CD14-positive monocyte (primary cell): ENCODE data around the gene UBAP2. TPM values are rescaled to one million over a fixed set of nuclear protein-coding genes. Genes with fewer than 3 reads are reported as not detected.
A peak's percentile ranks its signal among the peaks of the same experiment; 100 is the strongest.

Experiments used
- DNase-seq, 3 donors: peaks; one replicate each; pipeline ENCODE4 v3.0.0-alpha.2; 2011 to 2022
- H2AFZ ChIP-seq: 2 replicates; pipeline ENCODE4 v1.6.0; 2012; ENCODE audit warnings: mild to moderate bottlenecking, low read depth, low read length, inconsistent platforms; ENCODE audit not compliant: insufficient read depth, poor library complexity, severe bottlenecking
- H3K27ac ChIP-seq, 2 donors: 1 replicate in 1 of 2; 2 replicates in 1 of 2; pipeline ENCODE4 v1.5.1; 2012 to 2013; ENCODE audit warnings: low read length in 2 of 2, control low read depth in 1 of 2, inconsistent platforms in 1 of 2, low read depth in 1 of 2, mild to moderate bottlenecking in 1 of 2
- H3K27me3 ChIP-seq, 2 donors: one replicate each; pipeline versions ENCODE4 v1.6.0 to v1.6.1; 2011 to 2013; ENCODE audit warnings: low read length in 2 of 2; ENCODE audit not compliant: control insufficient read depth in 2 of 2, insufficient read depth in 2 of 2
- H3K36me3 ChIP-seq, 2 donors: replicated peaks in 1 of 2; 1 replicate in 1 of 2; 2 replicates in 1 of 2; pipeline versions ENCODE4 v1.5.1 to v1.6.1; 2012 to 2013; ENCODE audit warnings: low read length in 2 of 2, control low read depth in 1 of 2, inconsistent platforms in 1 of 2, mild to moderate bottlenecking in 1 of 2; ENCODE audit not compliant: insufficient read depth in 2 of 2, control insufficient read depth in 1 of 2
- H3K4me1 ChIP-seq, 2 donors: 1 replicate in 1 of 2; 2 replicates in 1 of 2; pipeline versions ENCODE4 v1.5.1 to v1.6.1; 2012 to 2013; ENCODE audit warnings: low read length in 2 of 2, control low read depth in 1 of 2, inconsistent platforms in 1 of 2, mild to moderate bottlenecking in 1 of 2, moderate library complexity in 1 of 2; ENCODE audit not compliant: insufficient read depth in 2 of 2, control insufficient read depth in 1 of 2
- H3K4me2 ChIP-seq: replicated peaks from 2 replicates; pipeline ENCODE3; 2012; ENCODE audit warnings: low read length, moderate library complexity, mild to moderate bottlenecking; ENCODE audit not compliant: poor library complexity, severe bottlenecking; ENCODE audit errors: extremely low read depth
- H3K4me3 ChIP-seq, 3 experiments: fragments of 200-600 bp in 1 of 3; sonication (generic) in 1 of 3; replicated peaks in 1 of 3; 1 replicate in 2 of 3; 2 replicates in 1 of 3; pipeline ENCODE4 v1.5.1; 2011 to 2013; ENCODE audit warnings: low read length in 3 of 3, mild to moderate bottlenecking in 3 of 3, control low read depth in 2 of 3, low read depth in 2 of 3, inconsistent platforms in 1 of 3, moderate library complexity in 1 of 3
- H3K79me2 ChIP-seq: 2 replicates; pipeline ENCODE4 v1.6.0; 2012; ENCODE audit warnings: mild to moderate bottlenecking, control low read depth, inconsistent platforms, low read length, moderate library complexity; ENCODE audit not compliant: insufficient read depth
- H3K9ac ChIP-seq: 2 replicates; pipeline ENCODE4 v1.6.0; 2017; ENCODE audit warnings: low read length, mild to moderate bottlenecking; ENCODE audit not compliant: insufficient read depth, poor library complexity, severe bottlenecking
- H3K9me3 ChIP-seq, 2 donors: replicated peaks in 1 of 2; 1 replicate in 1 of 2; 2 replicates in 1 of 2; pipeline versions ENCODE4 v1.5.1 to v1.6.1; 2012 to 2013; ENCODE audit warnings: low read length in 2 of 2, control low read depth in 1 of 2; ENCODE audit not compliant: control insufficient read depth in 1 of 2, insufficient read depth in 1 of 2
- H4K20me1 ChIP-seq: 2 replicates; pipeline ENCODE4 v1.6.0; 2012; ENCODE audit warnings: mild to moderate bottlenecking, low read length, control low read depth, moderate library complexity; ENCODE audit not compliant: insufficient read depth
- H3K27ac Mint-ChIP-seq, 7 donors: one replicate each; pipeline ENCODE4 v1.8.0; 2020; ENCODE audit warnings: mild to moderate bottlenecking in 7 of 7, mixed read lengths in 7 of 7, moderate library complexity in 6 of 7, inconsistent platforms in 2 of 7
- H3K27me3 Mint-ChIP-seq, 3 donors: one replicate each; pipeline ENCODE4 v1.8.0; 2021 to 2022; ENCODE audit warnings: low read depth in 3 of 3, mild to moderate bottlenecking in 3 of 3, mixed read lengths in 3 of 3, moderate library complexity in 3 of 3, inconsistent platforms in 1 of 3
- H3K36me3 Mint-ChIP-seq, 2 donors: one replicate each; pipeline ENCODE4 v1.8.0; 2020; ENCODE audit warnings: mixed read lengths in 2 of 2, inconsistent platforms in 1 of 2, mild to moderate bottlenecking in 1 of 2
- H3K4me1 Mint-ChIP-seq: one replicate; pipeline ENCODE4 v1.8.0; 2020; ENCODE audit warnings: mild to moderate bottlenecking, mixed read lengths
- H3K4me3 Mint-ChIP-seq, 2 donors: one replicate each; pipeline ENCODE4 v1.8.0; 2020; ENCODE audit warnings: mild to moderate bottlenecking in 2 of 2, mixed read lengths in 2 of 2, moderate library complexity in 1 of 2
- H3K9me3 Mint-ChIP-seq, 7 donors: one replicate each; pipeline ENCODE4 v1.8.0; 2020 to 2022; ENCODE audit warnings: mixed read lengths in 7 of 7, mild to moderate bottlenecking in 6 of 7, moderate library complexity in 6 of 7, inconsistent platforms in 2 of 7
- CTCF ChIP-seq: fragments of 200-600 bp; IDR thresholded peaks from one replicate; pipeline ENCODE4 v1.8.0; 2022; ENCODE audit warnings: antibody characterized with exemption, mild to moderate bottlenecking
- WGBS: methylation state at CpG from one replicate; pipeline ENCODE4 v1.1.5; 2013; ENCODE audit warnings: missing lambda C conversion rate; ENCODE audit not compliant: insufficient coverage; 5-methylcytosine and 5-hydroxymethylcytosine counted together
- intact Hi-C, 2 donors: fragments of 100-400 bp; cut with micrococcal nuclease; formaldehyde crosslinking; loops; one replicate each; pipeline versions ENCODE4 v1.15.0 to v1.15.1; 2023
- polyA minus RNA-seq: library from RNA; depleted of rRNA, polyadenylated mRNA; stranded (reverse); fragments of >200 nt; gene quantifications from 2 replicates; pipeline ENCODE4 v1.2.3, GENCODE V29; 2012
- polyA plus RNA-seq, 3 donors: library from polyadenylated mRNA; depleted of rRNA in 1 of 3; unstranded in 2 of 3; stranded (reverse) in 1 of 3; fragments of 300-500 nt in 2 of 3; fragments of >200 nt in 1 of 3; fragmentation: Illumina TruSeq in 2 of 3; gene quantifications; 1 replicate in 2 of 3; 2 replicates in 1 of 3; pipeline ENCODE4 v1.2.3, GENCODE V29; 2012 to 2021
- total RNA-seq, 12 experiments: library from RNA in 1 of 12; stranded (reverse) in 1 of 12; fragments of 120-200 nt in 1 of 12; gene quantifications; one replicate each; pipeline ENCODE4 v1.2.4 and lab custom pipeline; 2013 to 2026; ENCODE audit warnings: mixed read lengths in 6 of 12, inconsistent platforms in 1 of 12

The UBAP2 gene
- 16.1 TPM for total RNA-seq (2013)
- 10 to 100 TPM in 1 of 3 donors, 1 to 10 TPM in 2; 4.3 to 13.0 (median 5.7) TPM for polyA plus RNA-seq
- polyA minus RNA-seq, result 12.2 and 18.9 TPM in 2 replicates
- total RNA-seq (lab: John Stamatoyannopoulos, UW), result 23.1 to 49.2 (median 41.6) reads per million in 11 experiments

GRCh38 chr9:34048727-34049629 lies at the start of gene UBAP2:
Gene UBAP2, minus strand, starts transcription at chr9:34048887. Its CDS starts 31,739 bp downstream, at chr9:34017148.
- peaks cover 0 to under 1% of the 10 kb centered on the region in 2 donors for H3K36me3 Mint-ChIP-seq

More at GRCh38 chr9:34048727-34049629, at the start of gene UBAP2:
- Histone ChIP-seq H3K27ac (peak within 1 kb of the TSS; percentile 94 to 99), H3K9me3 (no peaks in the 10 kb centered on the region), H3K4me1 (peaks cover 23 to 31% of the 10 kb centered on the region in 2 donors), H3K79me2 (peaks cover 47% of the 10 kb centered on the region), H2AFZ (peak within 1 kb of the TSS; percentile 96), H3K4me2 (peak within 1 kb of the TSS; percentile 90), H4K20me1 (peaks cover 7% of the 10 kb centered on the region), H3K9ac (peak within 1 kb of the TSS; percentile 94), H3K4me3 (peak within 1 kb of the TSS; percentile 59 to 98 (median 96)), H3K36me3 (no peaks in the 10 kb centered on the region), H3K27me3 (no peaks in the 10 kb centered on the region)
- intact Hi-C loops, result no loop called here
- DNase-seq, result peak; percentile 91 to 96 (median 95)
- Mint-ChIP-seq H3K27ac (peak within 1 kb of the TSS; percentile 99 to 100 (median 100)), H3K4me1 (peaks cover 26% of the 10 kb centered on the region), H3K9me3 (no peaks in the 10 kb centered on the region), H3K27me3 (peaks cover 0 to 1% (median 0%) of the 10 kb centered on the region in 3 donors), H3K4me3 (peak within 1 kb of the TSS; percentile 97 to 99)
- no peak for TF ChIP-seq CTCF
- WGBS, result 0% methylated on average over 48 of the region's 70 CpGs
